ENCODE measurements around the gene ABHD6.
"Not testable (repeated sequence)": the region's sequence is repeated elsewhere in the genome, so short reads cannot be mapped to it uniquely, and the experiment has no call there.

DNA sequence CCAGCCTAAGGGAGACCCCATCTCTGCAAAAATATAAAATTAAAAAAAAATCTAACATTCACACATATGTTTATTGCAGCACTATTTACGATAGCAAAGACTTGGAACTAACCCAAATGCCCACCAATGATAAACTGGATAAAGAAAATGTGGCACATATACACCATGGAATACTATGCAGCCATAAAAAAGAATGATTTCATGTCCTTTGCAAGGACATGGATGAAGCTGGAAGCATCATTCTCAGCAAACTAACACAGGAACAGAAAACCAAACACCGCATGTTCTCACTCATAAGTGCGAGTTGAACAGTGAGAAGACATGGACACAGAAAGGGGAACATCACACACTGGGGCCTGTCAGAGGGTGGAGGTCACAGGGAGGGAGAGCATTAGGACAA is 35.8 kb downstream of the ABHD6 start:
- TF ChIP-seq, protein P1, sequence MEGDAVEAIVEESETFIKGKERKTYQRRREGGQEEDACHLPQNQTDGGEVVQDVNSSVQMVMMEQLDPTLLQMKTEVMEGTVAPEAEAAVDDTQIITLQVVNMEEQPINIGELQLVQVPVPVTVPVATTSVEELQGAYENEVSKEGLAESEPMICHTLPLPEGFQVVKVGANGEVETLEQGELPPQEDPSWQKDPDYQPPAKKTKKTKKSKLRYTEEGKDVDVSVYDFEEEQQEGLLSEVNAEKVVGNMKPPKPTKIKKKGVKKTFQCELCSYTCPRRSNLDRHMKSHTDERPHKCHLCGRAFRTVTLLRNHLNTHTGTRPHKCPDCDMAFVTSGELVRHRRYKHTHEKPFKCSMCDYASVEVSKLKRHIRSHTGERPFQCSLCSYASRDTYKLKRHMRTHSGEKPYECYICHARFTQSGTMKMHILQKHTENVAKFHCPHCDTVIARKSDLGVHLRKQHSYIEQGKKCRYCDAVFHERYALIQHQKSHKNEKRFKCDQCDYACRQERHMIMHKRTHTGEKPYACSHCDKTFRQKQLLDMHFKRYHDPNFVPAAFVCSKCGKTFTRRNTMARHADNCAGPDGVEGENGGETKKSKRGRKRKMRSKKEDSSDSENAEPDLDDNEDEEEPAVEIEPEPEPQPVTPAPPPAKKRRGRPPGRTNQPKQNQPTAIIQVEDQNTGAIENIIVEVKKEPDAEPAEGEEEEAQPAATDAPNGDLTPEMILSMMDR (IDR thresholded peaks at IDR 0.05) = not testable (repeated sequence)
- TF ChIP-seq, protein P2, sequence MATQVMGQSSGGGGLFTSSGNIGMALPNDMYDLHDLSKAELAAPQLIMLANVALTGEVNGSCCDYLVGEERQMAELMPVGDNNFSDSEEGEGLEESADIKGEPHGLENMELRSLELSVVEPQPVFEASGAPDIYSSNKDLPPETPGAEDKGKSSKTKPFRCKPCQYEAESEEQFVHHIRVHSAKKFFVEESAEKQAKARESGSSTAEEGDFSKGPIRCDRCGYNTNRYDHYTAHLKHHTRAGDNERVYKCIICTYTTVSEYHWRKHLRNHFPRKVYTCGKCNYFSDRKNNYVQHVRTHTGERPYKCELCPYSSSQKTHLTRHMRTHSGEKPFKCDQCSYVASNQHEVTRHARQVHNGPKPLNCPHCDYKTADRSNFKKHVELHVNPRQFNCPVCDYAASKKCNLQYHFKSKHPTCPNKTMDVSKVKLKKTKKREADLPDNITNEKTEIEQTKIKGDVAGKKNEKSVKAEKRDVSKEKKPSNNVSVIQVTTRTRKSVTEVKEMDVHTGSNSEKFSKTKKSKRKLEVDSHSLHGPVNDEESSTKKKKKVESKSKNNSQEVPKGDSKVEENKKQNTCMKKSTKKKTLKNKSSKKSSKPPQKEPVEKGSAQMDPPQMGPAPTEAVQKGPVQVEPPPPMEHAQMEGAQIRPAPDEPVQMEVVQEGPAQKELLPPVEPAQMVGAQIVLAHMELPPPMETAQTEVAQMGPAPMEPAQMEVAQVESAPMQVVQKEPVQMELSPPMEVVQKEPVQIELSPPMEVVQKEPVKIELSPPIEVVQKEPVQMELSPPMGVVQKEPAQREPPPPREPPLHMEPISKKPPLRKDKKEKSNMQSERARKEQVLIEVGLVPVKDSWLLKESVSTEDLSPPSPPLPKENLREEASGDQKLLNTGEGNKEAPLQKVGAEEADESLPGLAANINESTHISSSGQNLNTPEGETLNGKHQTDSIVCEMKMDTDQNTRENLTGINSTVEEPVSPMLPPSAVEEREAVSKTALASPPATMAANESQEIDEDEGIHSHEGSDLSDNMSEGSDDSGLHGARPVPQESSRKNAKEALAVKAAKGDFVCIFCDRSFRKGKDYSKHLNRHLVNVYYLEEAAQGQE (IDR thresholded peaks at IDR 0.05; ENCODE audit: insufficient read depth in 1 of 2, low read depth in 2 of 2, low read length in 1 of 2) = not testable (repeated sequence)
- not testable (repeated sequence) for TF ChIP-seq SIN3A (IDR thresholded peaks at IDR 0.05; ENCODE audit: borderline replicate concordance, insufficient read depth, low read depth, low read length); POLR2AphosphoS5 (IDR thresholded peaks at IDR 0.05; ENCODE audit: low read depth, low read length); TCF7L2 (IDR thresholded peaks at IDR 0.05; ENCODE audit: low read depth, low read length)

Measured in Panc1 (cell line).